ENCODE results near the gene DNTTIP2. TPM values are rescaled to one million over a fixed set of nuclear protein-coding genes. Genes with fewer than 3 reads are reported as not detected.
A peak's percentile ranks its signal among the peaks of the same experiment; 100 is the strongest.

The DNTTIP2 gene
- polyA plus RNA-seq, 1 of the 3 experiments (the other 2 are of a cell fraction), result 9.6 TPM

GRCh38 chr1:93828367-93828755 lies 50.6 kb downstream of the DNTTIP2 start:
- Histone ChIP-seq H3K4me1 (ENCODE audit: control insufficient read depth in 1 of 2, insufficient read depth in 2 of 2, low read depth in 1 of 2, low read length in 1 of 2) (peaks cover 7 to 51% of the 10 kb centered on the region in 2 experiments; a peak in 3 of 4 replicates), H3F3A (replicated peaks; ENCODE audit: insufficient read depth) (no peaks in the 10 kb centered on the region), H3K9me2 (no peaks in the 10 kb centered on the region), H3K4me3 (ENCODE audit: low read depth in 2 of 2, low read length in 1 of 2) (no peak overlapping the region), H3K27ac (ENCODE audit: low read depth in 2 of 2, low read length in 1 of 2) (peak overlapping the region; percentile 60 to 96; a peak in 2 of 4 replicates), H3K36me3 (replicated peaks in 1 of 2; ENCODE audit: control insufficient read depth in 1 of 2, insufficient read depth in 2 of 2, low read length in 1 of 2) (peaks cover 0 to 5% of the 10 kb centered on the region in 2 experiments), H3K4me2 (0 out of 2 replicates have a peak overlapping the region, but pooled peaks have one; percentile 38), H4K20me1 (ENCODE audit: insufficient read depth) (no peaks in the 10 kb centered on the region), H3K9ac (no peak overlapping the region), H3K79me2 (ENCODE audit: insufficient read depth) (no peaks in the 10 kb centered on the region), H3K27me3 (ENCODE audit: insufficient read depth) (no peaks in the 10 kb centered on the region), H2AFZ (ENCODE audit: low read depth) (no peak overlapping the region), H3K9me3 (peaks cover 8% of the 10 kb centered on the region; the same call in 1 of the 2 replicates)
- DNase-seq, result no peak
- POLR2A ChIA-PET, result no interaction called here
- CTCF ChIA-PET, result interaction anchor here (1.1 to 8.8 kb wide), 5 partner anchors 13 to 391 kb away, joined by 3 to 69 read pairs (median 19); no protein-coding TSS in a partner anchor
- WGBS (ENCODE audit: low lambda C conversion rate), result 90% methylated on average over 1 of the region's 1 CpG
- no peak for TF ChIP-seq RCOR1 (IDR thresholded peaks at IDR 0.05; ENCODE audit: low read length)
- TF ChIP-seq TCF12 (IDR thresholded peaks at IDR 0.05), result no peak
- no peak for TF ChIP-seq TAF1 (IDR thresholded peaks at IDR 0.05; ENCODE audit: borderline replicate concordance, low read depth, low read length)
- TF ChIP-seq YY1 (IDR thresholded peaks at IDR 0.05; ENCODE audit: low read depth), result no peak
- TF ChIP-seq MAX (IDR thresholded peaks at IDR 0.05; ENCODE audit: low read depth), result no peak
- no peak for TF ChIP-seq CHD2 (IDR thresholded peaks at IDR 0.05; ENCODE audit: low read length, partially characterized antibody)
- no peak for TF ChIP-seq JUND (IDR thresholded peaks at IDR 0.05)
- no peak for TF ChIP-seq POLR2AphosphoS5 (IDR thresholded peaks at IDR 0.05; ENCODE audit: low read depth, low read length)
- no peak for TF ChIP-seq RAD21 (IDR thresholded peaks at IDR 0.05; ENCODE audit: low read length)
- TF ChIP-seq FOXM1 (IDR thresholded peaks at IDR 0.05; ENCODE audit: low read depth), result no peak
- no peak for TF ChIP-seq ELF1 (IDR thresholded peaks at IDR 0.05)
- no peak for TF ChIP-seq EZH2phosphoT487 (IDR thresholded peaks at IDR 0.05; ENCODE audit: borderline replicate concordance, low read depth)
- no peak for TF ChIP-seq GABPA (IDR thresholded peaks at IDR 0.05; ENCODE audit: low read depth)
- no peak for TF ChIP-seq USF1 (IDR thresholded peaks at IDR 0.05; ENCODE audit: borderline replicate concordance, low read depth)
- no peak for TF ChIP-seq GATA2 (CRISPR knock-in tag; IDR thresholded peaks at IDR 0.05)
- TF ChIP-seq RFX5 (IDR thresholded peaks at IDR 0.05; ENCODE audit: low read length), result no peak
- no peak for TF ChIP-seq REST (IDR thresholded peaks at IDR 0.05; ENCODE audit: low read depth, low read length)
- TF ChIP-seq FOSL2 (IDR thresholded peaks at IDR 0.05; ENCODE audit: borderline replicate concordance, low read depth), result no peak
- no peak for TF ChIP-seq PBX3 (IDR thresholded peaks at IDR 0.05)

Measured in SK-N-SH (cell line).